WTC11 (cell line): ENCODE data around the gene CCDC127.

Experiments
- NFE2L1 ChIP-seq: sonication (generic); formaldehyde crosslinking; IDR thresholded peaks from 2 replicates; pipeline ENCODE4 v1.8.1; 2023; ENCODE audit warnings: missing genetic modification reagents
- ZNF121 ChIP-seq: sonication (generic); formaldehyde crosslinking; IDR thresholded peaks from 2 replicates; pipeline ENCODE4 v1.8.0; 2023; ENCODE audit warnings: missing genetic modification reagents
- TF ChIP-seq, protein P1 (sequence below): sonication (generic); formaldehyde crosslinking; IDR thresholded peaks from 2 replicates; pipeline ENCODE4 v1.8.1; 2022; ENCODE audit warnings: mild to moderate bottlenecking, moderate library complexity, missing genetic modification reagents

DNA sequence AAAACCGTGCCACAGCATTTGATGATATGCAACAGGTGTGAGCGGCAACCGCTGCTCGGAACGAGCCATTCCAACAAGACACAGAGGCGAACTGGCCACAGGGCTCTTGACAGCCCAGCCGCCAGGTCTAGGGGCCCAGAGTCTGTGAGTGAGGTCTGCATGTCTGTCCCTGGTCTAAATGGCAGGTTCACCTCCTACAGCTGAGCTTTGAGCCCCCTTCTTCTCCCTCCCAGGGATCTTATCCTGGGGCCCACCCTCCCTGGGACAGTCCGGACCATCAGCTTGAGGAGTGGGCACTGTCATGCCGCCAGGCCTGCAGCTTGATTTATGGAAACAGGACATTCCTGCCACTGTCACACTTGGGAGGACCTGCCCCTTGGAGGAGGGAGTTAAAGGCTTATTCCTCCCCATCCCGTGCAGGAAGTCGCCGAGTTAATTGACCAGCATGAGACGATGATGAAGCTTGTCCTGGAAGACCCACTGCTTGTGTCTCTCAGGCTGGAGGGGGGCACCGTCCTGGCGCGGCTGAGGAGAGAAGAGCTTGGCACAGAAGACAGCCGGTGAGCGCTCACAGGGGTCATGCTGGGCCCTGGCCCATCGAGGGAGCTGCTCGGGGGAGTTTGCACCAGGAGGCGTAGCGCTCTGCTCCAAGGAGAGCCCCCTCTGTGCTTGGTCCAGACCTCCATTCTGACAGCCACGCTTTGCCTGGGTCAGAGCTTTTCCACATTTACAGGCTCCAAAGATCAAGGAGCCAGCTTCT is 62.1 kb downstream of the CCDC127 start:
- TF ChIP-seq ZNF121 (CRISPR knock-in tag) = no peak
- TF ChIP-seq, protein P1, sequence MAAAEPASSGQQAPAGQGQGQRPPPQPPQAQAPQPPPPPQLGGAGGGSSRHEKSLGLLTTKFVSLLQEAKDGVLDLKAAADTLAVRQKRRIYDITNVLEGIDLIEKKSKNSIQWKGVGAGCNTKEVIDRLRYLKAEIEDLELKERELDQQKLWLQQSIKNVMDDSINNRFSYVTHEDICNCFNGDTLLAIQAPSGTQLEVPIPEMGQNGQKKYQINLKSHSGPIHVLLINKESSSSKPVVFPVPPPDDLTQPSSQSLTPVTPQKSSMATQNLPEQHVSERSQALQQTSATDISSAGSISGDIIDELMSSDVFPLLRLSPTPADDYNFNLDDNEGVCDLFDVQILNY (CRISPR knock-in tag) = no peak
- no peak for TF ChIP-seq NFE2L1
